ENCODE data around the gene CHGA.

The CHGA gene

GRCh38 chr14:92982956-92983355, 60.0 kb downstream of the CHGA start:
- Histone ChIP-seq H3K4me1 (ENCODE audit: control insufficient read depth, low read length) (peaks cover 14% of the 10 kb centered on the region), H3K27ac (ENCODE audit: low read depth, low read length) (no peak overlapping the region), H3K27me3 (ENCODE audit: control insufficient read depth, low read length) (no peaks in the 10 kb centered on the region), H3K4me2 (ENCODE audit: low read length) (no peak overlapping the region), H3K9me3 (ENCODE audit: control insufficient read depth, insufficient read depth, low read length) (peaks cover 34% of the 10 kb centered on the region), H3K9me2 (replicated peaks; ENCODE audit: control insufficient read depth, low read length) (no peaks in the 10 kb centered on the region), H3K79me2 (ENCODE audit: control insufficient read depth, low read length) (no peaks in the 10 kb centered on the region), H3K4me3 (ENCODE audit: low read length) (no peak overlapping the region), H3F3A (ENCODE audit: control insufficient read depth, insufficient read depth) (no peaks in the 10 kb centered on the region), H4K20me1 (ENCODE audit: control insufficient read depth, insufficient read depth, low read depth, low read length) (no peaks in the 10 kb centered on the region), H3K36me3 (ENCODE audit: control insufficient read depth, low read length) (peaks cover 3% of the 10 kb centered on the region; the same call in 1 of the 2 replicates)
- TF ChIP-seq CTCF (IDR thresholded peaks at IDR 0.05; ENCODE audit: low read depth, low read length, poor library complexity, severe bottlenecking) (no peak), EZH2phosphoT487 (IDR thresholded peaks at IDR 0.05; ENCODE audit: borderline replicate concordance, low read length) (no peak)

GRCh38 chr14:92984082-92984788, 61.3 kb downstream of the CHGA start:
- no peak overlapping the region for H3K27ac ChIP-seq (ENCODE audit: low read depth, low read length)
- no peaks in the 10 kb centered on the region for H3K27me3 ChIP-seq (ENCODE audit: control insufficient read depth, low read length)
- H3K4me1 ChIP-seq (ENCODE audit: control insufficient read depth, low read length): peaks cover 14% of the 10 kb centered on the region
- TF ChIP-seq EZH2phosphoT487 (IDR thresholded peaks at IDR 0.05; ENCODE audit: borderline replicate concordance, low read length): no peak
- no peak for TF ChIP-seq CTCF (IDR thresholded peaks at IDR 0.05; ENCODE audit: low read depth, low read length, poor library complexity, severe bottlenecking)
- H4K20me1 ChIP-seq (ENCODE audit: control insufficient read depth, insufficient read depth, low read depth, low read length): no peaks in the 10 kb centered on the region
- H3K9me2 ChIP-seq (replicated peaks; ENCODE audit: control insufficient read depth, low read length): no peaks in the 10 kb centered on the region
- peaks cover 22% of the 10 kb centered on the region for H3K9me3 ChIP-seq (ENCODE audit: control insufficient read depth, insufficient read depth, low read length)
- no peaks in the 10 kb centered on the region for H3K79me2 ChIP-seq (ENCODE audit: control insufficient read depth, low read length)
- no peak overlapping the region for H3K4me3 ChIP-seq (ENCODE audit: low read length)
- H3K4me2 ChIP-seq (ENCODE audit: low read length): no peak overlapping the region
- no peaks in the 10 kb centered on the region for H3F3A ChIP-seq (ENCODE audit: control insufficient read depth, insufficient read depth)
- H3K36me3 ChIP-seq (ENCODE audit: control insufficient read depth, low read length): peaks cover 3% of the 10 kb centered on the region; the same call in 1 of the 2 replicates

Data from DOHH2 (cell line).